NCI-H446 (cell line): ENCODE measurements around the gene NEURL1.
"Not testable (repeated sequence)": the region's sequence is repeated elsewhere in the genome, so short reads cannot be mapped to it uniquely, and the experiment has no call there.

Source experiments
- DNase-seq, 2 experiments: peaks; one replicate each; lab custom pipeline; 2025; lab: John Stamatoyannopoulos, UW

NEURL1 gene

GRCh38 chr10:103465411-103466179 is 27.9 kb upstream of the NEURL1 start:
- DNase-seq, result no peak

- no peak for DNase-seq
These were observed 26.8 kb upstream of the NEURL1 start for GRCh38 chr10:103466734-103467133.

- DNase-seq, result no peak
These were observed 26.1 kb upstream of the NEURL1 start for GRCh38 chr10:103467406-103467805.

GRCh38 chr10:103469201-103469600 is 24.3 kb upstream of the NEURL1 start:
- no peak for DNase-seq

- no peak for DNase-seq
These were observed 22.5 kb upstream of the NEURL1 start for GRCh38 chr10:103470761-103471653.

- no peak for DNase-seq
These were observed 21.5 kb upstream of the NEURL1 start for GRCh38 chr10:103472005-103472404.

- DNase-seq, result no peak
These were observed 20.2 kb upstream of the NEURL1 start for GRCh38 chr10:103473261-103473671.

GRCh38 chr10:103474077-103474476 is 19.4 kb upstream of the NEURL1 start:
- no peak for DNase-seq

- no peak for DNase-seq
These were observed 18.1 kb upstream of the NEURL1 start for GRCh38 chr10:103475437-103475836.

- DNase-seq, result no peak
These were observed 17.3 kb upstream of the NEURL1 start for GRCh38 chr10:103476046-103476768.

GRCh38 chr10:103478671-103479070 is 14.8 kb upstream of the NEURL1 start:
- no peak for DNase-seq

GRCh38 chr10:103479135-103479534 is 14.4 kb upstream of the NEURL1 start, which contains the start of gene CALHM3:
TSS of gene CALHM3 (minus strand) at chr10:103479240. CDS start at chr10:103479032, 208 bp downstream.
- DNase-seq, result no peak

GRCh38 chr10:103480521-103480920 is 13.0 kb upstream of the NEURL1 start:
- DNase-seq, result no peak

GRCh38 chr10:103481974-103482531 is 11.5 kb upstream of the NEURL1 start:
- DNase-seq, result peak in 1 of 2 experiments; percentile 18

GRCh38 chr10:103486635-103487409 is 6.7 kb upstream of the NEURL1 start:
- not testable (repeated sequence) for DNase-seq

GRCh38 chr10:103487410-103487708 is 6.1 kb upstream of the NEURL1 start:
- no peak for DNase-seq

- DNase-seq, result no peak
These were observed 2.6 kb upstream of the NEURL1 start for GRCh38 chr10:103490986-103491314.

- no peak for DNase-seq
These were observed 1.7 kb upstream of the NEURL1 start for GRCh38 chr10:103491729-103492364.

GRCh38 chr10:103492655-103493261 is 747 bp upstream of the NEURL1 start:
- DNase-seq, result no peak
